Spleen (tissue), 7 donors: Measurements from ENCODE around the gene ITPR2.

ENCODE experiments used
- POLR2A ChIP-seq, 3 donors: fragments of 450-650 bp; IDR thresholded peaks; one replicate each; pipeline ENCODE4 v1.5.1; 2017; ENCODE audit warnings: antibody characterized with exemption in 3 of 3, mild to moderate bottlenecking in 1 of 3
- POLR2AphosphoS5 ChIP-seq, 3 donors: sonication (generic); formaldehyde crosslinking; IDR thresholded peaks; one replicate each; pipeline ENCODE4 v1.5.1; 2017; ENCODE audit warnings: antibody characterized with exemption in 3 of 3
- TF ChIP-seq, protein P1 (sequence below), 11 experiments: fragments of 200-600 bp in 7 of 11; fragments of 450-650 bp in 4 of 11; sonication (generic) in 4 of 11; IDR thresholded peaks in 8 of 11; conservative IDR thresholded peaks in 3 of 11; 1 replicate in 7 of 11; 2 replicates in 4 of 11; pipeline versions ENCODE4 v1.4.0 to v1.8.0; 2016 to 2021; ENCODE audit warnings: antibody characterized with exemption in 11 of 11, inconsistent platforms in 4 of 11, mild to moderate bottlenecking in 1 of 11
- donor health status: DM: no; HTN: no; CAD: no; lungs with moderate emphysema.
- donor health status: DM: no; HTN: no; CAD: no.
- donor health status: DM: no; HTN: no; CAD: no.

DNA sequence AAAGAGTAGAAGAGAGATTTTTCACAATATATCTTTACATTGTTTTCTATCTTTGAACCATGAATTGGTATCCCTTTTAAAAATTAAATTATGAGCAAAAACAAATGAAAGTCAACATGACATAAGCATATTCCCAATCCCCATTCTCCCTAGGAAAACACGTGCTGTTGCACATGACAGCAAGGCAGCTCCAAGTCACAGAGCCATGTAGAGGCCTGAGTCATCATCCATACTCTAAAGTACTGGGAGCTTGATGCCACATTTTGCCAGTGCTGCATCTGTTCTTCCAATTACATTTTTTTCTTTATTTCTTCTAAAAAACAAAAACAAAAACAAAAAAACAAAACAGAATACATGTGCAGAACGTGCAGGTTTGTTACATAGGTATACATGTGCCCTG, 115.2 kb downstream of the ITPR2 start:
- TF ChIP-seq, protein P1, sequence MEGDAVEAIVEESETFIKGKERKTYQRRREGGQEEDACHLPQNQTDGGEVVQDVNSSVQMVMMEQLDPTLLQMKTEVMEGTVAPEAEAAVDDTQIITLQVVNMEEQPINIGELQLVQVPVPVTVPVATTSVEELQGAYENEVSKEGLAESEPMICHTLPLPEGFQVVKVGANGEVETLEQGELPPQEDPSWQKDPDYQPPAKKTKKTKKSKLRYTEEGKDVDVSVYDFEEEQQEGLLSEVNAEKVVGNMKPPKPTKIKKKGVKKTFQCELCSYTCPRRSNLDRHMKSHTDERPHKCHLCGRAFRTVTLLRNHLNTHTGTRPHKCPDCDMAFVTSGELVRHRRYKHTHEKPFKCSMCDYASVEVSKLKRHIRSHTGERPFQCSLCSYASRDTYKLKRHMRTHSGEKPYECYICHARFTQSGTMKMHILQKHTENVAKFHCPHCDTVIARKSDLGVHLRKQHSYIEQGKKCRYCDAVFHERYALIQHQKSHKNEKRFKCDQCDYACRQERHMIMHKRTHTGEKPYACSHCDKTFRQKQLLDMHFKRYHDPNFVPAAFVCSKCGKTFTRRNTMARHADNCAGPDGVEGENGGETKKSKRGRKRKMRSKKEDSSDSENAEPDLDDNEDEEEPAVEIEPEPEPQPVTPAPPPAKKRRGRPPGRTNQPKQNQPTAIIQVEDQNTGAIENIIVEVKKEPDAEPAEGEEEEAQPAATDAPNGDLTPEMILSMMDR (IDR thresholded peaks at IDR 0.05 in 8 of 11, conservative IDR thresholded peaks at IDR 0.05 in 3 of 11): no peak
- TF ChIP-seq POLR2A (IDR thresholded peaks at IDR 0.05) (no peak), POLR2AphosphoS5 (IDR thresholded peaks at IDR 0.05) (no peak)
